ES-I3 (cell line): ENCODE measurements around the gene DENND5B.

Experiments used
- H3K36me3 ChIP-seq: 2 replicates; pipeline ENCODE4 v1.6.1; 2013; ENCODE audit warnings: mild to moderate bottlenecking, low read length, control low read depth, moderate library complexity; ENCODE audit not compliant: insufficient read depth
- H3K4me1 ChIP-seq: 2 replicates; pipeline ENCODE4 v1.6.1; 2013; ENCODE audit warnings: mild to moderate bottlenecking, control low read depth, low read length; ENCODE audit not compliant: insufficient read depth
- H3K9ac ChIP-seq: 2 replicates; pipeline ENCODE4 v1.6.1; 2013; ENCODE audit warnings: low read depth, mild to moderate bottlenecking, low read length, moderate library complexity
- H3K9me3 ChIP-seq: 2 replicates; pipeline ENCODE4 v1.6.1; 2013; ENCODE audit warnings: mild to moderate bottlenecking, low read length, moderate library complexity; ENCODE audit not compliant: control insufficient read depth, insufficient read depth

Gene DENND5B

GRCh38 chr12:31605531-31605930, 14.6 kb upstream of the DENND5B start:
- Histone ChIP-seq H3K9me3 (peaks cover 5% of the 10 kb centered on the region; the same call in 1 of the 2 replicates), H3K9ac (no peak overlapping the region), H3K4me1 (no peaks in the 10 kb centered on the region), H3K36me3 (no peaks in the 10 kb centered on the region)

GRCh38 chr12:31603546-31604009, 12.6 kb upstream of the DENND5B start:
- no peaks in the 10 kb centered on the region for H3K36me3 ChIP-seq
- peaks cover 5% of the 10 kb centered on the region; the same call in 1 of the 2 replicates for H3K9me3 ChIP-seq
- no peaks in the 10 kb centered on the region for H3K4me1 ChIP-seq
- no peak overlapping the region for H3K9ac ChIP-seq

GRCh38 chr12:31600750-31601149, 9.8 kb upstream of the DENND5B start:
- Histone ChIP-seq H3K4me1 (no peaks in the 10 kb centered on the region), H3K36me3 (no peaks in the 10 kb centered on the region), H3K9ac (no peak overlapping the region; the same call in 1 of the 2 replicates), H3K9me3 (no peaks in the 10 kb centered on the region; the same call in 1 of the 2 replicates)

GRCh38 chr12:31600252-31600651, 9.3 kb upstream of the DENND5B start:
- no peak overlapping the region for H3K9ac ChIP-seq
- H3K9me3 ChIP-seq, result no peaks in the 10 kb centered on the region; the same call in 1 of the 2 replicates
- no peaks in the 10 kb centered on the region for H3K36me3 ChIP-seq
- H3K4me1 ChIP-seq, result no peaks in the 10 kb centered on the region

GRCh38 chr12:31599053-31599452, 8.1 kb upstream of the DENND5B start:
- no peaks in the 10 kb centered on the region for H3K4me1 ChIP-seq
- H3K9ac ChIP-seq, result no peak overlapping the region
- H3K9me3 ChIP-seq, result no peaks in the 10 kb centered on the region
- no peaks in the 10 kb centered on the region for H3K36me3 ChIP-seq

- no peaks in the 10 kb centered on the region for H3K9me3 ChIP-seq
- H3K4me1 ChIP-seq, result no peaks in the 10 kb centered on the region
- H3K9ac ChIP-seq, result no peak overlapping the region
- no peaks in the 10 kb centered on the region for H3K36me3 ChIP-seq
These were observed 6.1 kb upstream of the DENND5B start for GRCh38 chr12:31597066-31597465.

- H3K9me3 ChIP-seq, result no peaks in the 10 kb centered on the region
- H3K9ac ChIP-seq, result no peak overlapping the region
These were observed 3.7 kb upstream of the DENND5B start for GRCh38 chr12:31594681-31595080.

GRCh38 chr12:31591380-31591901, 505 bp upstream of the DENND5B start:
- no peaks in the 10 kb centered on the region for H3K9me3 ChIP-seq
- no peaks in the 10 kb centered on the region for H3K36me3 ChIP-seq
- peak overlapping the region; percentile 83 for H3K9ac ChIP-seq
- H3K4me1 ChIP-seq, result no peaks in the 10 kb centered on the region

More at GRCh38 chr12:31594681-31595080, 3.7 kb upstream of the DENND5B start:
- Histone ChIP-seq H3K36me3 (no peaks in the 10 kb centered on the region), H3K4me1 (no peaks in the 10 kb centered on the region)

- peaks cover 9% of the 10 kb centered on the region for H3K4me1 ChIP-seq
- no peaks in the 10 kb centered on the region for H3K36me3 ChIP-seq
- peak overlapping the region; percentile 83 for H3K9ac ChIP-seq
These were observed 863 bp downstream of the DENND5B start for GRCh38 chr12:31589904-31590641.

GRCh38 chr12:31589598-31589903, 1.4 kb downstream of the DENND5B start:
- Histone ChIP-seq H3K36me3 (no peaks in the 10 kb centered on the region), H3K9me3 (no peaks in the 10 kb centered on the region), H3K4me1 (peaks cover 10% of the 10 kb centered on the region), H3K9ac (peak overlapping the region; percentile 83)

More at GRCh38 chr12:31589904-31590641, 863 bp downstream of the DENND5B start:
- H3K9me3 ChIP-seq, result no peaks in the 10 kb centered on the region

GRCh38 chr12:31588976-31589375, 2.0 kb downstream of the DENND5B start:
- Histone ChIP-seq H3K36me3 (no peaks in the 10 kb centered on the region), H3K9me3 (no peaks in the 10 kb centered on the region), H3K4me1 (peaks cover 10% of the 10 kb centered on the region), H3K9ac (peak overlapping the region; percentile 83; the same call in 1 of the 2 replicates)

- H3K9ac ChIP-seq, result no peak overlapping the region
- peaks cover 10% of the 10 kb centered on the region for H3K4me1 ChIP-seq
- H3K9me3 ChIP-seq, result no peaks in the 10 kb centered on the region
- no peaks in the 10 kb centered on the region for H3K36me3 ChIP-seq
These were observed 4.2 kb downstream of the DENND5B start for GRCh38 chr12:31586728-31587127.

GRCh38 chr12:31585895-31586294, 5.0 kb downstream of the DENND5B start:
- H3K4me1 ChIP-seq, result peaks cover 10% of the 10 kb centered on the region
- H3K9ac ChIP-seq, result no peak overlapping the region
- H3K36me3 ChIP-seq, result no peaks in the 10 kb centered on the region
- H3K9me3 ChIP-seq, result no peaks in the 10 kb centered on the region

- H3K36me3 ChIP-seq, result no peaks in the 10 kb centered on the region
- H3K9ac ChIP-seq, result no peak overlapping the region
- peaks cover 10% of the 10 kb centered on the region for H3K4me1 ChIP-seq
- H3K9me3 ChIP-seq, result no peaks in the 10 kb centered on the region
These were observed 5.7 kb downstream of the DENND5B start for GRCh38 chr12:31585271-31585670.

GRCh38 chr12:31584782-31585181, 6.2 kb downstream of the DENND5B start:
- H3K36me3 ChIP-seq, result no peaks in the 10 kb centered on the region
- peaks cover 10% of the 10 kb centered on the region for H3K4me1 ChIP-seq
- no peak overlapping the region for H3K9ac ChIP-seq
- H3K9me3 ChIP-seq, result no peaks in the 10 kb centered on the region
